Stomach (tissue), 9 donors: Measurements from ENCODE around the gene GCK. TPM values are rescaled to one million over a fixed set of nuclear protein-coding genes. Genes with fewer than 3 reads are reported as not detected.
"Not testable (repeated sequence)": the region's sequence is repeated elsewhere in the genome, so short reads cannot be mapped to it uniquely, and the experiment has no call there.

Experiments
- DNase-seq, 2 donors: peaks; one replicate each; pipeline versions ENCODE4 v3.0.0 to v3.0.0-alpha.2; 2013 to 2019
- H3K27ac ChIP-seq, 5 donors: fragments of 200-600 bp in 4 of 5; sonication (generic) in 4 of 5; one replicate each; pipeline ENCODE4 v1.5.1; 2013 to 2019; ENCODE audit warnings: mild to moderate bottlenecking in 1 of 5, moderate library complexity in 1 of 5
- H3K27me3 ChIP-seq, 3 donors: fragments of 200-600 bp; sonication (generic); one replicate each; pipeline ENCODE4 v1.5.1; 2017 to 2019; ENCODE audit warnings: mixed run types in 1 of 3
- H3K36me3 ChIP-seq, 4 donors: fragments of 200-600 bp; sonication (generic); 1 replicate in 3 of 4; 2 replicates in 1 of 4; pipeline ENCODE4 v1.5.1; 2016 to 2019
- H3K4me1 ChIP-seq, 4 donors: fragments of 200-600 bp; sonication (generic); one replicate each; pipeline ENCODE4 v1.5.1; 2016 to 2019
- H3K4me3 ChIP-seq, 4 donors: fragments of 200-600 bp; sonication (generic) in 3 of 4; one replicate each; pipeline ENCODE4 v1.5.1; 2016 to 2019; ENCODE audit warnings: mild to moderate bottlenecking in 1 of 4
- H3K9me3 ChIP-seq, 4 donors: fragments of 200-600 bp; sonication (generic); one replicate each; pipeline ENCODE4 v1.5.1; 2016 to 2019
- EP300 ChIP-seq: sonication (generic); formaldehyde crosslinking; IDR thresholded peaks from one replicate; pipeline ENCODE4 v1.6.1; 2017; ENCODE audit warnings: antibody characterized with exemption
- POLR2A ChIP-seq, 4 donors: fragments of 450-650 bp; IDR thresholded peaks; one replicate each; pipeline ENCODE4 v1.6.1; 2016; ENCODE audit warnings: antibody characterized with exemption in 4 of 4, control low read depth in 2 of 4, mild to moderate bottlenecking in 1 of 4, moderate library complexity in 1 of 4
- POLR2AphosphoS5 ChIP-seq, 3 donors: sonication (generic); formaldehyde crosslinking; IDR thresholded peaks; one replicate each; pipeline ENCODE4 v1.6.1; 2016; ENCODE audit warnings: antibody characterized with exemption in 3 of 3
- WGBS, 5 donors: extraction: QIAGEN DNeasy Blood & Tissue Kit in 3 of 5; methylation state at CpG; one replicate each; pipeline versions ENCODE4 v1.1.5 to v1.1.7; 2013 to 2018; 5-methylcytosine and 5-hydroxymethylcytosine counted together
- intact Hi-C: fragments of 100-400 bp; cut with DNase I; formaldehyde crosslinking; loops from one replicate; pipeline ENCODE4 v1.15.1; 2023; ENCODE audit warnings: low total_unique reads
- polyA plus RNA-seq, 3 donors: library from polyadenylated mRNA; stranded (reverse); fragments of 200-250 nt; gene quantifications; one replicate each; pipeline ENCODE4 v1.2.3, GENCODE V29; 2013
- total RNA-seq, 5 donors: library from RNA; depleted of rRNA; stranded (reverse); fragments of >200 nt; gene quantifications; one replicate each; pipeline versions ENCODE4 v1.1.0 to v1.2.3, GENCODE V29; 2014 to 2016
- TF ChIP-seq, protein P1 (sequence below), 7 experiments: fragments of 450-650 bp in 4 of 7; fragments of 200-600 bp in 3 of 7; sonication (generic) in 3 of 7; IDR thresholded peaks; one replicate each; pipeline ENCODE4 v1.5.1; 2016 to 2019; ENCODE audit warnings: antibody characterized with exemption in 7 of 7, control low read depth in 2 of 7, mild to moderate bottlenecking in 1 of 7
- donor health status: healthy with polysubstance abuse.
- donor health status: Bipolar disorder and iron deficiency.
- donor health status: healthy.

Gene GCK
- total and polyA plus RNA-seq, 8 donors = 0.55 to 1.9 (median 1.1) TPM; not detected in 4

DNA sequence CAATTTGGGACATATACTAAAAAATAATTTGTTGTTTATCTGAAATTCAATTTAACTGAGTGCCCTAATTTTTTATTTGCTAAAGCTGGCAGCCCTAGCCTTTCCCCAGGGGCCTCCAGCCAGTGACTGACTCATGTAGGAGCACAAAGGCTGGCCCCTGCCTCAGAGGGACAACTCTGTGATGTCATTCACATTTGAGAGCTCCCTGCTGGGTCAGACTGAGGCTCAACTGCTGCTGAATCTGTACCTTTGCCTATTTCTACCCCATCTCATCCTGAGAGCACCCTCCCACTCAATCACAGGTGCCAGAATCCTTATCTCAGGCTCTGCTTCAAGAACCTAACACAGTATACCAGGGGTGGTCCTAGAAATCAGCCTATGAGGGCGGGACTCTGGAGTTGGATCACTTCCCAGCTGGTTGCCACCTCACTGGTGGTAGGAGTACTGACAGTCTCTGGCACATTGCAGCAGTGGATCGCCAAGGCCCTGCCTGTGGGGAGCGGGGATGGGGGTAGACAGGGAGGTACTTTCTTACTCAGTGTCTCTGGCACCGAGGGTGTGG is 11.6 kb downstream of the GCK start:
- 51 to 63% (median 56%) methylated on average over 4 of the region's 4 CpGs for WGBS, 5 donors

DNA sequence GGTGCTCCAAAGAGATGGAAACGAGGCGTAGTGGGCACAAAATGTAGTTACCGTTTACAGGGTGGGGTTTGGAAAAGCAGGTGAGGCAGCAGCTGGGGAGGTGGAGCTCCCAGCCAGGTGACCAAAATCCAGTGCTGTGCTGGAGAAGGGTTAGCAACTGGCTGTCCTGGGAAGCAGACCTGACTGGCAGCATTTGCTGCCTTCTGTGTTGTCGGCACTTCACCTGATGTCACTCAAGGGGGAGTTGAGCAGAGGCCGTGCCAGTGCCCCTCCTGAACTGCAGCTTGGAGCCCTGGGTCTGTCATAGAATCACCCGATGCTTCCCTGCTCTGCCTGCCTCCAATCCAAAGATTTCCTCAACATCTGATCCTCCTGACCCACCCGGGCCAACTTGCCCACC is 12.8 kb downstream of the GCK start:
- 62 to 73% (median 68%) methylated on average over 7 of the region's 7 CpGs for WGBS, 5 donors
- peaks cover 0 to 20% (median 7%) of the 10 kb centered on the region in 3 donors for H3K27me3 ChIP-seq
- H3K4me3 ChIP-seq = no peak overlapping the region
- H3K9me3 ChIP-seq = no peaks in the 10 kb centered on the region
- no peaks in the 10 kb centered on the region for H3K36me3 ChIP-seq
- no peak for DNase-seq
- TF ChIP-seq, protein P1, sequence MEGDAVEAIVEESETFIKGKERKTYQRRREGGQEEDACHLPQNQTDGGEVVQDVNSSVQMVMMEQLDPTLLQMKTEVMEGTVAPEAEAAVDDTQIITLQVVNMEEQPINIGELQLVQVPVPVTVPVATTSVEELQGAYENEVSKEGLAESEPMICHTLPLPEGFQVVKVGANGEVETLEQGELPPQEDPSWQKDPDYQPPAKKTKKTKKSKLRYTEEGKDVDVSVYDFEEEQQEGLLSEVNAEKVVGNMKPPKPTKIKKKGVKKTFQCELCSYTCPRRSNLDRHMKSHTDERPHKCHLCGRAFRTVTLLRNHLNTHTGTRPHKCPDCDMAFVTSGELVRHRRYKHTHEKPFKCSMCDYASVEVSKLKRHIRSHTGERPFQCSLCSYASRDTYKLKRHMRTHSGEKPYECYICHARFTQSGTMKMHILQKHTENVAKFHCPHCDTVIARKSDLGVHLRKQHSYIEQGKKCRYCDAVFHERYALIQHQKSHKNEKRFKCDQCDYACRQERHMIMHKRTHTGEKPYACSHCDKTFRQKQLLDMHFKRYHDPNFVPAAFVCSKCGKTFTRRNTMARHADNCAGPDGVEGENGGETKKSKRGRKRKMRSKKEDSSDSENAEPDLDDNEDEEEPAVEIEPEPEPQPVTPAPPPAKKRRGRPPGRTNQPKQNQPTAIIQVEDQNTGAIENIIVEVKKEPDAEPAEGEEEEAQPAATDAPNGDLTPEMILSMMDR (IDR thresholded peaks at IDR 0.05) = no peak
- TF ChIP-seq POLR2AphosphoS5 (IDR thresholded peaks at IDR 0.05) = no peak
- TF ChIP-seq POLR2A (IDR thresholded peaks at IDR 0.05) = no peak
- no peaks in the 10 kb centered on the region for H3K4me1 ChIP-seq
- no peak overlapping the region for H3K27ac ChIP-seq
- intact Hi-C loops = no loop called here

More for the DNA sequence above, 11.6 kb downstream of the GCK start:
- Histone ChIP-seq H3K36me3 (peaks cover 0 to 2% (median 0%) of the 10 kb centered on the region in 4 donors), H3K4me1 (no peaks in the 10 kb centered on the region), H3K4me3 (no peak overlapping the region), H3K9me3 (peaks cover 0 to 11% (median 5%) of the 10 kb centered on the region in 4 donors), H3K27me3 (peaks cover 0 to 20% (median 4%) of the 10 kb centered on the region in 3 donors), H3K27ac (no peak overlapping the region)
- no peak for TF ChIP-seq POLR2AphosphoS5 (IDR thresholded peaks at IDR 0.05)
- intact Hi-C loops = no loop called here
- no peak for DNase-seq

DNA sequence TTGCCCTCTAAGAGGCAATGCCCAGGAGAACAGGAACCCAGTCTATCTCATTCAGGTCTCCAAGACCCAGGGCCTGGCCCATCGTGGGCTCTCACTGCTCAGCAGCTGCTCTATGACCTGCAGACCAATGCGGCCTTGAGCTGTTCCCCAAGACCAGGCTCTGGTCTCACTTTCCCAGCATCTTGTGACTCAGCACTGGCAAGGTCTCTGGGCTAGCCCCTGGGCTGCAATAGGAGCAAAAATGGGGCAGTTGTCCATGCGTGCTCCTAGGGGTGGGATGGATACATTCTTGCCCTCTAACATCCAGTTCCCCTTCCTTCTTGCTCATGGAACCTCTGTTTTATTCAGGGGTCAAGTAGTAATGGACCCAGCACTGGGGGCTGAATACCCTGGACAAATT is 13.5 kb downstream of the GCK start:
- Histone ChIP-seq H3K4me1 (no peaks in the 10 kb centered on the region), H3K36me3 (no peaks in the 10 kb centered on the region), H3K4me3 (no peak overlapping the region), H3K9me3 (no peaks in the 10 kb centered on the region), H3K27me3 (peaks cover 0 to 15% (median 7%) of the 10 kb centered on the region in 3 donors), H3K27ac (no peak overlapping the region)
- intact Hi-C loops = no loop called here
- no peak for DNase-seq
- TF ChIP-seq EP300 (no peak), POLR2A (IDR thresholded peaks at IDR 0.05) (no peak), POLR2AphosphoS5 (IDR thresholded peaks at IDR 0.05) (no peak)
- TF ChIP-seq, protein P1 (IDR thresholded peaks at IDR 0.05) = no peak
- 79 to 91% (median 80%) methylated on average over 3 of the region's 3 CpGs for WGBS, 5 donors

DNA sequence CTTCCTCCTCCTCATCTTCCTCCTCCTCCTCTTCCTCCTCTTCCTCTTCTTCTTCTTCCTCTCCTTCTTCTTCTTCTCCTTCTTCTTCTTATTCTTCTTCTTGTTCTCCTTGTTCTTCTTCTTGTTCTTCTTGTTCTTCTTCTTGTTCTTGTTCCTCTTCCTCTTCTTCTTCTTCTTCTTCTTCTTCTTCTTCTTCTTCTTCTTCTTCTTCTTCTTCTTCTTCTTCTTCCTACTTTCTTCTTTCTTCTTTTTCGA is 14.6 kb downstream of the GCK start:
- intact Hi-C loops, H3K4me1 ChIP-seq, H3K9me3 ChIP-seq, DNase-seq, H3K27ac ChIP-seq, H3K4me3 ChIP-seq, H3K36me3 ChIP-seq: not testable (repeated sequence)
- WGBS, 5 donors = 50 to 86% (median 63%) methylated on average over 1 of the region's 1 CpG
- H3K27me3 ChIP-seq = peaks cover 0 to 13% (median 7%) of the 10 kb centered on the region in 3 donors

DNA sequence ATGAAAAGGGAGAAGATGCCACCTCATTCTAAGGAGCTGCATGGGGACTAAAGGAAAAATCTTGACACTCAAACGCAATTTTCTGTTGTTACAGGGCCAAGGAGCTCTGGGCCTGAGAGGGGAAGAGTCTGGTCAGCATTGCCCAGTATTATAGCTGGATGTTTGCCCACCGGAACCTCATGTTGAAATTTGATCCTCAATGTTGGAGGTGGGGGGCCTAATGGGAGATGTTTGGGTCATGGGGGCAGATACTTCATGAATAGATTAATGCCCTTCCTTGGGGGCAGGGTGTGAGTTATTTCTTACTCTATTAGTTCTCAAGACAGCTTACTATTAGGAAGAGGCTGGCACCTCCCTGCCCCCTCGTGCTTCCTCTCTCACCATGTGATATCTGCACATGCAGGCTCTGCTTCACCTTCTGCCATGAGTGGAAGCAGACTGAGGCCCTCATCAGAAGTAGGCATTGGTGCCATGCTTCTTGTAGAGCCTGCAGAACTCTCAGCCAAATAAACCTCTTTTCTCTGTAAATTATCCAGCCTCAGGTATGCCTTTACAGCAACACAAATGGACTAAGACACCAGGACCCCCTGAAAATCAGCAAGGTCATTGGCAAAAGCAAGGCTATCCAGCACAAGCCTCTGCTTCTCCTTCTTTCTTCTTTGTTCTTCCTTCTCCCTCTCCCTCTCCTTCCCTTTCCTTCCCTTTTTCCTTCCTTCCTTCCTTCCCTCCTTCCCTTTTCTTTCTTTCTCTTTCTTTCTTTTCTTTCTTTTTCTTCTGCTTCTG is 15.1 kb downstream of the GCK start:
- WGBS, 5 donors = 33 to 50% (median 46%) methylated on average over 3 of the region's 3 CpGs
- TF ChIP-seq, protein P1 (IDR thresholded peaks at IDR 0.05) = no peak
- TF ChIP-seq EP300 (no peak), POLR2A (IDR thresholded peaks at IDR 0.05) (no peak), POLR2AphosphoS5 (IDR thresholded peaks at IDR 0.05) (no peak)
- no peaks in the 10 kb centered on the region for H3K4me1 ChIP-seq
- no peak overlapping the region for H3K4me3 ChIP-seq
- no peak for DNase-seq
- H3K27me3 ChIP-seq = peaks cover 0 to 13% (median 7%) of the 10 kb centered on the region in 3 donors
- intact Hi-C loops = no loop called here
- H3K27ac ChIP-seq = no peak overlapping the region
- H3K36me3 ChIP-seq = no peaks in the 10 kb centered on the region
- no peaks in the 10 kb centered on the region for H3K9me3 ChIP-seq
